NT2/D1 (cell line): ENCODE data around the gene B3GALNT1.

ENCODE experiments used
- DNase-seq: peaks from one replicate; pipeline ENCODE4 v3.0.0-alpha.2; 2011; ENCODE audit warnings: low read depth, low spot score
- H3K27me3 ChIP-seq: 2 replicates; pipeline ENCODE4 v1.6.0; 2011; ENCODE audit warnings: mild to moderate bottlenecking; ENCODE audit not compliant: insufficient read length, insufficient read depth
- H3K36me3 ChIP-seq: 2 replicates; pipeline ENCODE4 v1.6.1; 2011; ENCODE audit warnings: mild to moderate bottlenecking, low read length, mixed read lengths; ENCODE audit not compliant: insufficient read depth, insufficient read length
- H3K4me1 ChIP-seq: 2 replicates; pipeline ENCODE4 v1.5.1; 2011; ENCODE audit not compliant: insufficient read depth, insufficient read length
- H3K4me3 ChIP-seq: 2 replicates; pipeline ENCODE4 v1.5.1; 2011; ENCODE audit warnings: low read depth; ENCODE audit not compliant: insufficient read length
- H3K9ac ChIP-seq: 2 replicates; pipeline ENCODE4 v1.6.0; 2011; ENCODE audit warnings: low read depth; ENCODE audit not compliant: insufficient read length
- H3K9me3 ChIP-seq: 2 replicates; pipeline ENCODE4 v1.5.1; 2011; ENCODE audit warnings: mild to moderate bottlenecking, low read length; ENCODE audit not compliant: insufficient read depth
- SUZ12 ChIP-seq: IDR thresholded peaks from 2 replicates; pipeline ENCODE4 v1.6.1; 2011; ENCODE audit not compliant: insufficient read length, insufficient read depth; ENCODE audit errors: extremely low read depth
- YY1 ChIP-seq: IDR thresholded peaks from 2 replicates; pipeline ENCODE4 v1.6.1; 2011; ENCODE audit not compliant: insufficient read length, insufficient read depth
- ZNF274 ChIP-seq: IDR thresholded peaks from 2 replicates; pipeline ENCODE4 v1.6.1; 2011; ENCODE audit warnings: mild to moderate bottlenecking, low read depth, low read length

B3GALNT1 gene

GRCh38 chr3:161137260-161137659 lies 32.1 kb upstream of the B3GALNT1 start:
- Histone ChIP-seq H3K9me3 (no peaks in the 10 kb centered on the region), H3K9ac (no peak overlapping the region), H3K4me3 (no peak overlapping the region), H3K4me1 (no peaks in the 10 kb centered on the region), H3K27me3 (no peaks in the 10 kb centered on the region), H3K36me3 (no peaks in the 10 kb centered on the region)
- peak; percentile 13 for DNase-seq
- no peak for TF ChIP-seq ZNF274
- TF ChIP-seq YY1: no peak
- no peak for TF ChIP-seq SUZ12

GRCh38 chr3:161132391-161132790 lies 27.2 kb upstream of the B3GALNT1 start:
- Histone ChIP-seq H3K4me1 (no peaks in the 10 kb centered on the region), H3K4me3 (no peak overlapping the region), H3K36me3 (no peaks in the 10 kb centered on the region), H3K9ac (no peak overlapping the region), H3K9me3 (no peaks in the 10 kb centered on the region), H3K27me3 (no peaks in the 10 kb centered on the region)
- no peak for DNase-seq
- TF ChIP-seq YY1: no peak
- TF ChIP-seq SUZ12: no peak
- TF ChIP-seq ZNF274: no peak

- TF ChIP-seq YY1: no peak
- no peak for TF ChIP-seq ZNF274
- TF ChIP-seq SUZ12: no peak
- peaks cover 15% of the 10 kb centered on the region; the same call in 1 of the 2 replicates for H3K9me3 ChIP-seq
- DNase-seq: no peak
- no peaks in the 10 kb centered on the region for H3K4me1 ChIP-seq
- no peak overlapping the region for H3K4me3 ChIP-seq
- H3K36me3 ChIP-seq: no peaks in the 10 kb centered on the region
- no peak overlapping the region for H3K9ac ChIP-seq
- no peaks in the 10 kb centered on the region for H3K27me3 ChIP-seq
These were observed 21.3 kb upstream of the B3GALNT1 start for GRCh38 chr3:161126495-161126894.

- H3K9me3 ChIP-seq: peaks cover 29% of the 10 kb centered on the region
- DNase-seq: no peak
- H3K36me3 ChIP-seq: no peaks in the 10 kb centered on the region
- TF ChIP-seq YY1 (no peak), ZNF274 (no peak), SUZ12 (no peak)
- no peak overlapping the region for H3K4me3 ChIP-seq
- no peak overlapping the region for H3K9ac ChIP-seq
- H3K27me3 ChIP-seq: no peaks in the 10 kb centered on the region
- H3K4me1 ChIP-seq: no peaks in the 10 kb centered on the region
These were observed 12.5 kb upstream of the B3GALNT1 start for GRCh38 chr3:161117646-161118045.

GRCh38 chr3:161108840-161109239 lies 3.7 kb upstream of the B3GALNT1 start:
- no peaks in the 10 kb centered on the region for H3K4me1 ChIP-seq
- no peaks in the 10 kb centered on the region for H3K9me3 ChIP-seq
- H3K4me3 ChIP-seq: no peak overlapping the region
- no peak for TF ChIP-seq ZNF274
- no peak for TF ChIP-seq YY1
- TF ChIP-seq SUZ12: no peak
- peaks cover 9% of the 10 kb centered on the region for H3K27me3 ChIP-seq
- peaks cover under 1% of the 10 kb centered on the region for H3K36me3 ChIP-seq
- no peak overlapping the region for H3K9ac ChIP-seq
- no peak for DNase-seq

- H3K4me3 ChIP-seq: no peak overlapping the region
- no peaks in the 10 kb centered on the region for H3K9me3 ChIP-seq
- H3K27me3 ChIP-seq: peaks cover 9% of the 10 kb centered on the region
- no peaks in the 10 kb centered on the region for H3K4me1 ChIP-seq
- DNase-seq: no peak
- no peak overlapping the region for H3K9ac ChIP-seq
- TF ChIP-seq YY1 (no peak), ZNF274 (no peak), SUZ12 (no peak)
- peaks cover 14% of the 10 kb centered on the region for H3K36me3 ChIP-seq
These were observed 2.2 kb upstream of the B3GALNT1 start for GRCh38 chr3:161107311-161107710.

GRCh38 chr3:161103776-161104385 lies 1.3 kb downstream of the B3GALNT1 start:
- H3K4me1 ChIP-seq: no peaks in the 10 kb centered on the region
- TF ChIP-seq YY1: no peak
- TF ChIP-seq SUZ12: no peak
- DNase-seq: no peak
- no peaks in the 10 kb centered on the region for H3K9me3 ChIP-seq
- peak overlapping the region; percentile 84 for H3K4me3 ChIP-seq
- peaks cover 9% of the 10 kb centered on the region for H3K27me3 ChIP-seq
- peaks cover 47% of the 10 kb centered on the region for H3K36me3 ChIP-seq
- peak overlapping the region; percentile 95 for H3K9ac ChIP-seq

GRCh38 chr3:161101609-161102008 lies 3.5 kb downstream of the B3GALNT1 start:
- no peak for TF ChIP-seq ZNF274
- no peak for TF ChIP-seq SUZ12
- TF ChIP-seq YY1: no peak
- DNase-seq: no peak

More at GRCh38 chr3:161101609-161102008, 3.5 kb downstream of the B3GALNT1 start:
- Histone ChIP-seq H3K9me3 (no peaks in the 10 kb centered on the region), H3K9ac (no peak overlapping the region), H3K27me3 (peaks cover 9% of the 10 kb centered on the region), H3K4me3 (no peak overlapping the region), H3K4me1 (no peaks in the 10 kb centered on the region), H3K36me3 (peaks cover 64% of the 10 kb centered on the region)
